GM19452 (cell line): ENCODE data around the gene SYT3.

ENCODE experiments used
- ATAC-seq: cut with Tn5 transposase; IDR thresholded peaks from one replicate; pipeline ENCODE4 v1.9.1; 2021; ENCODE audit not compliant: unreplicated experiment

Gene SYT3

GRCh38 chr19:50639121-50640112 is at the start of gene SYT3:
TSS of gene SYT3 (minus strand) at chr19:50639881. CDS start at chr19:50637411, 2,470 bp downstream.
- ATAC-seq: no peak

GRCh38 chr19:50688766-50689165 is 49.1 kb upstream of the SYT3 start:
- ATAC-seq: no peak

- ATAC-seq: no peak
These were observed 46.8 kb upstream of the SYT3 start for GRCh38 chr19:50686310-50687032.

- ATAC-seq: no peak
These were observed 39.8 kb upstream of the SYT3 start for GRCh38 chr19:50679177-50680125.

DNA sequence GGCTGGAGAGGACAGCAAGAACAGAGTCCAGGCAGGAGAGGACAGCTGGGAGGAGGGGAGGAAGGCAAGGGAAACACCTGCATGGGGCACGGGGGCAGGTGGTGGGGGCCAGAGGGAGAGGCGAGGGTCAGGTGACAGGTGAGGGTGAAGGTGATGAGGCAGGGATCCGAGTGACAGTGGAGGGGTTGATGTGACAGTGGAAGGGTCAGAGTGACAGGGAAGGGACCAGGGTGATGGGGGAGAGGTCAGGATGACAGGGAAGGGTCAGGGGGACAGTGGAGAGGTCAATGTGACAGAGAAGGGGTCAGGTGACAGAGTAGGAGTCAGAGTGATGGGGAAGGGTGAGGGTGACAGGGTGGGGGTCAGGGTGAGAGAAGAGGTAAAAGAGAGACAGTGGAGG is 38.6 kb upstream of the SYT3 start:
- ATAC-seq: no peak

- no peak for ATAC-seq
These were observed 38.0 kb upstream of the SYT3 start for GRCh38 chr19:50677636-50678035.

- no peak for ATAC-seq
These were observed 37.0 kb upstream of the SYT3 start for GRCh38 chr19:50676625-50677197.

DNA sequence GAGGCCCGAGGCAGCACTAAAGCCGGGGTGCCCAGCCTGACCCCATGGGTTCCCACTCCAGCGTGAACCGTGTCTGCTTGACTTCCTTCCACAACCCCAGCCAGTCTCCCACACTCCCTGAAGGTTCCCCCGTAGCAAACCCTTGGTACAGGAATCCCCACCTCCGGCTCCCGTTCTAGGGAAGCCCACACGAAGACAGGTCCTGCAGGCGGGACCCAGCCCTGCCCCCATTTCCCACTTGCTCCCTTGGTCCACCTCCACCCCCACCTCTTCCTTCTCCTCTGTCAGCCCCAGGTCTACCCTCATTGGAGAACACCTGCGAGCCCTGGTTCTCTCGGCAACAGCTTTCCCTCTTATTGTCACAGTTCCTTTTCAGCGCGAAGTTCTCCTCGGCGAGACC is 33.4 kb upstream of the SYT3 start:
- no peak for ATAC-seq

GRCh38 chr19:50670102-50670380 is 30.4 kb upstream of the SYT3 start:
- ATAC-seq: no peak

DNA sequence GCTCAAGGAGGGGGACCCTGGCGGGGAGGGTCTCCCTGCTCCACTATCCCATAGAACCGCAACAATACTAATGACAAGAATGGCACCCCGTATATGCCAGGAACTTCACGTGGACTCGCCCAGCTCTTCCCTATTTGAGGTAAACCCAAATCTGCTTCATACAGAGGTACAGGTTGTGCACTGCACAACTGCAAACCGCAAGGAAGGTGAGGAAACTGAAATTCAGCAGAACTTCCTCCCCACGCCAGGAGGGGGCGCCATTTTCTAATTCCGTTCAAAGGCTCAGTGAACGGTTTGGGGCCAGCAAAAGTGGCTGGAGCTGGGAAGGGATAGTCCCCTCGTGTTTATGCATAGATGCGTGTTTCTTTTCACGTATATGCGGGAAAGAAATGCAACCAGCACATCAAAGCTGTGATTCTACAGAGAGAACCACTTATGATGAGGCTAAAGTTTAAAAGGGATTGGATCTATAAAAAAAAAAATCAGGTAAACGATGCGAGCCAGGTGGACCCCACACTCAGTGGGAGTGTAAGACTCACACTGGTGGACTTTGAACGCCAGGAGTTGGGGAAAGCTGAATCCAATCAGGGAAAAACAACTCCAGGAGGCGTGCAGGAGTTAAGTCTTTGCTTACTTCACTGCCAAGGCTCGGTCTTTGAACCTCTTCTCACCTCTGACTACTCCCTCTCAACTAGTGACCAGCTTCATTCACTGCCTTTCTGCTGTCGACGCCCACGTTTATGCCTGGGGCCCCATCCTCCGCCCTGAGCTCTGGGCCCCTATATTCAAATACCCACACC is 29.8 kb upstream of the SYT3 start:
- no peak for ATAC-seq

DNA sequence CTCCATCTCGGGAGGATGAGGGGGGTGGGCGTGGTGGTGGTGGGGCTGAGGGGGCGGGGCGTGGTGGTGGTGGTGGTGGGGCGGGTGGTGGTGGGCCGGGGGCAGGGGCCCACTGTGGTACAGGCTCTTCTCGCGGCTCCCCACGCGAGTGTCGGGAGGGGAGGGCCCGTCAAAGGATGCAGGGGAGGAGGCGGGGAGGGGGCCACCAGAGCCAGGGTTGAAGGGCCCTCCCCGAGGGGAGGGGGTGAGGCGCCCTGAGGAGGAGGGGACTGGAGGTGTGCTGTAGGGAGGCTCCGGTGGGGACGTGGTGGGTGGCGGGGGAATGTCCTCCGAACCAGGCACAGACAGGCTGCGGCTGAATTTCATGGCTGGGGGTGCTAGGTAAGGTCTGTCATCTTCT is 29.2 kb upstream of the SYT3 start:
- no peak for ATAC-seq

DNA sequence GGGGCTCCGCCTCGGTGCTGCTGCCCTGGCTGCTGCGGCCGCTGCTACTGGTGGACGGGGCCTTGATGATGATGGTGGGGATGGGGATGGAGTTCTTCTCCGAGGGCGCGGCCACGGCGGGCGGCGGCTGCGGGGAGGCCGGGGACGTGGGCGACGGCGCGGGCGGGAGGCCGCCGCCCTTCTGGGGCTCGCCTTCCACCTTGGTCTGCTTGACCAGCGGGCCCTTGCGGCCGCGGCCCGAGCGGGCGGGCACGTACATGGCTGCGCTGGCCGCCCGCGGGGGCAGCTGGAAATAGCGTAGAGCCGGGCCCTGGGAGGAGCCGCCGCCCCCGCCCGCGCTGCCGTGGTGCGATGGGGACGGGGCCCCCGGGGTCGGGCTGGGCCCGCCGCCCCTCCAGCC is 28.7 kb upstream of the SYT3 start:
- ATAC-seq: no peak

DNA sequence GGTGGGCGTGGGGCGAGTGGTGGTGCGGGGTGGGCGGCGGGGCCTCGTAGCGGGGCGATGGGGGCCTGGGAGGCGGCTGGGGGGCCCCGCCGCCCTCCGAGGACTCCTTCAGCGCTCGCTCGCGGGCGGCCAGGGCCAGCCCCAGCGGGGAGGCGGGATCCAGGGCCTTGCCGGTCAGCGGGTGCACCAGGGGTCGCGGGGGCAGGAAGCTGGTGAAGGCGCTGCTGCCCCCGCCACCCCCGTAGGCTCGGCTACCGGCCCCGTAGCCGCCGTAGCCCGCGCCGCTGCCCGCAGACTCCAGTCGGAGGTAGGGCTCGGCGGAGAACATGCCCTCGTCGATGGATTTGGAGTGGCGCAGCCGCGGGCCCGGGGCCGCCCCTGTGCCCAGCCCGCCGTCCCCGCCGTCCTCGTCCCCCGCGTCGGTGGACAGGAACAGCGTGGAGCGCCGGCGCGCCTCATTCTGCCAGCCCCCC is 28.1 kb upstream of the SYT3 start:
- no peak for ATAC-seq

- ATAC-seq: no peak
These were observed 27.6 kb upstream of the SYT3 start for GRCh38 chr19:50667177-50667758.

- ATAC-seq: no peak
These were observed 26.9 kb upstream of the SYT3 start for GRCh38 chr19:50666346-50667176.

DNA sequence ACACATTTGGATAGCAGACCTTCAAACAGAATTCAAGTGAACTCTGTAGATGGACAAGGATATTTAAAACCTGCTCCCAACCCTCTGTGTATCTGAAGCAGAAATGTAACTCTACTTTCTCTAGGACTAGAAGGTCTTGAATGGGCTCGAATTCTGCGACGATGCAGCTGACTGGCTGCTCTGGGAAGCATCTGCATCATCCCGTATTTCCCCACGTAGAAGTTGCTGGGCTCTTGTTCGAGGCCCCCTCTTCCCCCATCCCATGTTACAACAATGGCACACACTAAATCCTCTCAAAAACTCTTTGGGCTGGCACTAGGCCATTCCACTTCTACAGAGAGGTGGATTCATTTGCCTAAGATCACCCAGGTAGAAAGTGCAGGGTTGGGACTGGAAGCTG is 24.5 kb upstream of the SYT3 start:
- ATAC-seq: no peak

- no peak for ATAC-seq
These were observed 23.8 kb upstream of the SYT3 start for GRCh38 chr19:50663482-50663790.

DNA sequence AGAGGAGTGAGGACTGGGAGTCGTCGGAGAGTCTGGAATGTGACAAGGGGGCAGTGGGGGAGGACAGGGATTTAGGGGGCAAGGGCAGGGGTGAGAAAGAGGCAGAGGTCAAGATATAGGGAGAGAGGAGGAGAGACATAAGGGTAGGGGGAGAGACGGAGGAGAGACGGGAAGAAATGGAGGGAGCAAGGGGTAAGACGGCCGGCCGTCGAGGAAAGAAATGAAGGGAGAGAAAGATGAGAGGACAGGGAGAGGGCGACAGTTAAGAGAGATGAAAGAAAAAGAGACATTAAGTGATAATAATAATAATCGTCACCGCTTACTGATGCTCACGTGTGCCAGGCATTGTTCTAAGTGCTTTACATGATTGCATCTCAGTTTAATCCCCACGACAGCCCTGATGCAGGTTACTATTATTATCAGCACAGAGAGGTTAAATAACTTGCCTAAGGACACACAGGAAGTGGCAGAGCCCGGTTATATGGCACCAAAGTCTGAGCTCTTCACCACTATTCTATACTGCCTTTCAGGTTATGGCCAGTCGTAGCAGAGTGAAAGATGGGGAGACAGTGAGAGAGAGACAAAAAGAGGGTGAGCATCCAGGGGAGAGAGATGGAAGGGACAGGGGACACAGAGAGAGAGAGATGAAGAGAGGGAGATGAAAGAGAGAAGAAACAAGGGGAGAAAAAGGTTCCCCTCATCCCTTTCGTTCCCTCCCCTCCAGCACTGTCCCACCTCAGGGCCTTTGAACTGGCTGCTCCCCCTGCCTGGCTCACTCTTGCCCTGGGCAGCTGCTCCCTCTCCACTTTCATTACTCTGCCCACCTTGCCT is 23.2 kb upstream of the SYT3 start:
- no peak for ATAC-seq
